MCF 10A (cell line): Measurements from ENCODE around the gene DNMT3B. TPM values are rescaled to one million over a fixed set of nuclear protein-coding genes. Genes with fewer than 3 reads are reported as not detected.

Experiments
- BruUV-seq: library from RNA; stranded (reverse); fragments of 400-500 nt; replicated peaks from 2 replicates; lab custom pipeline; 2021; lab: Mats Ljungman, UMichigan
- CTCF ChIA-PET: fragments of 300-600 bp; sonication (Branson Sonifier 250); formaldehyde crosslinking; extraction: SDS; loops from one replicate; lab custom pipeline; 2021; ENCODE audit warnings: antibody characterized with exemption, inconsistent platforms; lab: Yijun Ruan, JAX
- POLR2A ChIA-PET: fragments of 300-600, 350-650 bp; sonication (Branson Sonifier 250); formaldehyde crosslinking; extraction: SDS; loops from one replicate; lab custom pipeline; 2020; ENCODE audit warnings: antibody characterized with exemption, inconsistent platforms; lab: Yijun Ruan, JAX
- DNase-seq: peaks from one replicate; pipeline ENCODE4 v3.0.0-alpha.2; 2018; ENCODE audit not compliant: unreplicated experiment
- H3K27ac Mint-ChIP-seq: one replicate; pipeline ENCODE4 v1.8.0; 2022; ENCODE audit warnings: mild to moderate bottlenecking, low read depth, mixed read lengths; ENCODE audit not compliant: unreplicated experiment
- H3K27me3 Mint-ChIP-seq: one replicate; pipeline ENCODE4 v1.8.0; 2022; ENCODE audit warnings: mixed read lengths; ENCODE audit not compliant: insufficient read depth, unreplicated experiment
- H3K36me3 Mint-ChIP-seq: one replicate; pipeline ENCODE4 v1.8.0; 2022; ENCODE audit warnings: mild to moderate bottlenecking, moderate library complexity, mixed read lengths; ENCODE audit not compliant: insufficient read depth, unreplicated experiment
- H3K4me1 Mint-ChIP-seq: one replicate; pipeline ENCODE4 v1.8.0; 2022; ENCODE audit warnings: mixed read lengths; ENCODE audit not compliant: insufficient read depth, unreplicated experiment
- H3K4me3 Mint-ChIP-seq: one replicate; pipeline ENCODE4 v1.8.0; 2022; ENCODE audit warnings: mild to moderate bottlenecking, moderate library complexity, mixed read lengths; ENCODE audit not compliant: unreplicated experiment
- H3K9me3 Mint-ChIP-seq: one replicate; pipeline ENCODE4 v1.8.0; 2022; ENCODE audit warnings: mixed read lengths; ENCODE audit not compliant: unreplicated experiment
- CTCF ChIP-seq: fragments of 200-600 bp; IDR thresholded peaks from one replicate; pipeline ENCODE4 v1.8.0; 2022; ENCODE audit warnings: antibody characterized with exemption, mild to moderate bottlenecking; ENCODE audit not compliant: unreplicated experiment
- intact Hi-C: fragments of 100-400 bp; cut with micrococcal nuclease; formaldehyde crosslinking; loops from 2 replicates; pipeline ENCODE4 v1.14.1; 2022
- total RNA-seq: library from RNA; stranded (reverse); gene quantifications from 2 replicates; pipeline ENCODE4 v1.2.3, GENCODE V29; 2022

Gene DNMT3B
- total RNA-seq, 1 experiment from 2014 or later, result 1.3 TPM

- intact Hi-C loops, result no loop called here
These were observed 42.0 kb downstream of the DNMT3B start for GRCh38 chr20:32804022-32804715.

GRCh38 chr20:32804817-32805216 is 42.6 kb downstream of the DNMT3B start:
- peaks cover 6% of the 10 kb centered on the region for H3K36me3 Mint-ChIP-seq
- peaks cover 6% of the 10 kb centered on the region for H3K4me1 Mint-ChIP-seq
- no peak for DNase-seq
- ChIA-PET CTCF (interaction anchor here (0.7 to 4.6 kb wide), 2 partner anchors 15 to 40 kb away, joined by 3 to 31 read pairs; no protein-coding TSS in a partner anchor), POLR2A (no interaction called here)
- TF ChIP-seq CTCF, result no peak
- no peaks in the 10 kb centered on the region for H3K9me3 Mint-ChIP-seq
- H3K27ac Mint-ChIP-seq, result no peak overlapping the region
- no TSS peak for BruUV-seq
- no peaks in the 10 kb centered on the region for H3K27me3 Mint-ChIP-seq
- intact Hi-C loops, result no loop called here
- no peak overlapping the region for H3K4me3 Mint-ChIP-seq

More at GRCh38 chr20:32804022-32804715, 42.0 kb downstream of the DNMT3B start:
- TF ChIP-seq CTCF, result no peak
- no TSS peak for BruUV-seq
- H3K4me1 Mint-ChIP-seq, result peaks cover 6% of the 10 kb centered on the region
- DNase-seq, result no peak
- POLR2A ChIA-PET, result no interaction called here
- H3K27ac Mint-ChIP-seq, result no peak overlapping the region
- peaks cover 6% of the 10 kb centered on the region for H3K36me3 Mint-ChIP-seq
- CTCF ChIA-PET, result interaction anchor here (0.5 to 4.6 kb wide), 3 partner anchors 14 to 1366 kb away, joined by 3 to 31 read pairs (median 3); no protein-coding TSS in a partner anchor
- no peaks in the 10 kb centered on the region for H3K9me3 Mint-ChIP-seq
- no peaks in the 10 kb centered on the region for H3K27me3 Mint-ChIP-seq
- no peak overlapping the region for H3K4me3 Mint-ChIP-seq

- Mint-ChIP-seq H3K36me3 (peaks cover 6% of the 10 kb centered on the region), H3K4me1 (peaks cover 6% of the 10 kb centered on the region), H3K4me3 (no peak overlapping the region), H3K27me3 (no peaks in the 10 kb centered on the region), H3K9me3 (no peaks in the 10 kb centered on the region), H3K27ac (no peak overlapping the region)
- BruUV-seq, result no TSS peak
- POLR2A ChIA-PET, result interaction anchor here (0.6 to 1.5 kb wide), 2 partner anchors 22 to 49 kb away, joined by 3 to 5 read pairs; no protein-coding TSS in a partner anchor
- intact Hi-C loops, result no loop called here
- CTCF ChIA-PET, result interaction anchor here (0.8 to 4.6 kb wide), 2 partner anchors 10 to 16 kb away, joined by 6 to 31 read pairs; no protein-coding TSS in a partner anchor
- no peak for DNase-seq
- TF ChIP-seq CTCF, result no peak
These were observed 43.5 kb downstream of the DNMT3B start for GRCh38 chr20:32805721-32806120.

GRCh38 chr20:32806356-32806755 is 44.2 kb downstream of the DNMT3B start:
- Mint-ChIP-seq H3K4me1 (peaks cover 6% of the 10 kb centered on the region), H3K4me3 (no peak overlapping the region), H3K9me3 (no peaks in the 10 kb centered on the region), H3K27me3 (no peaks in the 10 kb centered on the region), H3K36me3 (peaks cover 6% of the 10 kb centered on the region), H3K27ac (no peak overlapping the region)
- ChIA-PET CTCF (interaction anchor here (0.8 to 1.2 kb wide), 2 partner anchors 9 to 11 kb away, joined by 3 to 6 read pairs; no protein-coding TSS in a partner anchor), POLR2A (interaction anchor here (0.6 to 1.5 kb wide), 2 partner anchors 22 to 49 kb away, joined by 3 to 5 read pairs; no protein-coding TSS in a partner anchor)
- no peak for TF ChIP-seq CTCF
- intact Hi-C loops, result no loop called here
- no peak for DNase-seq
- no TSS peak for BruUV-seq
